HEK293 (cell line): Measurements from ENCODE around the gene CEP76.

Experiments used
- FEZF1 ChIP-seq: fragments of 450-650 bp; formaldehyde crosslinking; IDR thresholded peaks from 2 replicates; pipeline ENCODE4 v1.5.1; 2016; ENCODE audit warnings: missing biosample characterization, missing genetic modification characterization
- HOXA7 ChIP-seq: sonication (generic); formaldehyde crosslinking; IDR thresholded peaks from 2 replicates; pipeline ENCODE4 v1.8.1; 2022; ENCODE audit warnings: missing genetic modification reagents, borderline replicate concordance
- INSM2 ChIP-seq: fragments of 450-650 bp; formaldehyde crosslinking; IDR thresholded peaks from 2 replicates; pipeline ENCODE4 v1.5.1; 2016; ENCODE audit warnings: missing biosample characterization, missing genetic modification characterization
- KLF8 ChIP-seq: fragments of 450-650 bp; formaldehyde crosslinking; IDR thresholded peaks from 2 replicates; pipeline ENCODE4 v1.5.1; 2016; ENCODE audit warnings: missing biosample characterization, missing genetic modification characterization
- TRIM28 ChIP-seq: IDR thresholded peaks from 2 replicates; pipeline ENCODE4 v1.6.1; 2011; ENCODE audit warnings: low read length, control low read depth, borderline replicate concordance
- YY1 ChIP-seq: fragments of 450-650 bp; formaldehyde crosslinking; IDR thresholded peaks from 2 replicates; pipeline ENCODE4 v1.5.1; 2018; ENCODE audit warnings: missing biosample characterization, missing genetic modification characterization
- ZFHX2 ChIP-seq: fragments of 450-650 bp; formaldehyde crosslinking; conservative IDR thresholded peaks from 2 replicates; pipeline ENCODE4 v1.5.1; 2016; ENCODE audit warnings: missing biosample characterization, missing genetic modification characterization
- ZNF140 ChIP-seq: fragments of 450-650 bp; formaldehyde crosslinking; IDR thresholded peaks from 2 replicates; pipeline ENCODE4 v1.5.1; 2016; ENCODE audit warnings: missing biosample characterization, missing genetic modification characterization
- ZNF155 ChIP-seq: fragments of 450-650 bp; formaldehyde crosslinking; IDR thresholded peaks from 2 replicates; pipeline ENCODE4 v1.5.1; 2016; ENCODE audit warnings: missing biosample characterization, missing genetic modification characterization
- ZNF16 ChIP-seq: fragments of 450-650 bp; formaldehyde crosslinking; IDR thresholded peaks from 2 replicates; pipeline ENCODE4 v1.5.1; 2016; ENCODE audit warnings: low read depth, missing biosample characterization, missing genetic modification characterization
- ZNF174 ChIP-seq: fragments of 450-650 bp; formaldehyde crosslinking; IDR thresholded peaks from 2 replicates; pipeline ENCODE4 v1.5.0; 2017; ENCODE audit warnings: missing biosample characterization, mild to moderate bottlenecking, missing genetic modification characterization
- ZNF2 ChIP-seq: fragments of 450-650 bp; formaldehyde crosslinking; IDR thresholded peaks from 2 replicates; pipeline ENCODE4 v1.5.1; 2016; ENCODE audit warnings: missing biosample characterization, missing genetic modification characterization
- ZNF221 ChIP-seq: fragments of 450-650 bp; formaldehyde crosslinking; IDR thresholded peaks from 2 replicates; pipeline ENCODE4 v1.5.1; 2017; ENCODE audit warnings: missing biosample characterization, missing genetic modification characterization, borderline replicate concordance
- ZNF223 ChIP-seq: fragments of 450-650 bp; formaldehyde crosslinking; IDR thresholded peaks from 2 replicates; pipeline ENCODE4 v1.5.1; 2016; ENCODE audit warnings: missing biosample characterization, missing genetic modification characterization
- ZNF292 ChIP-seq: fragments of 450-650 bp; formaldehyde crosslinking; IDR thresholded peaks from 2 replicates; pipeline ENCODE4 v1.5.1; 2016; ENCODE audit warnings: low read depth, missing biosample characterization, missing genetic modification characterization, borderline replicate concordance
- ZNF311 ChIP-seq: fragments of 450-650 bp; formaldehyde crosslinking; IDR thresholded peaks from 2 replicates; pipeline ENCODE4 v1.5.1; 2017; ENCODE audit warnings: missing biosample characterization, missing genetic modification characterization, borderline replicate concordance
- ZNF341 ChIP-seq: fragments of 450-650 bp; formaldehyde crosslinking; IDR thresholded peaks from 2 replicates; pipeline ENCODE4; 2016; ENCODE audit warnings: low read depth, missing biosample characterization, missing genetic modification characterization
- ZNF350 ChIP-seq: fragments of 450-650 bp; formaldehyde crosslinking; IDR thresholded peaks from 2 replicates; pipeline ENCODE4 v1.5.0; 2017; ENCODE audit warnings: missing biosample characterization, mild to moderate bottlenecking, missing genetic modification characterization
- ZNF391 ChIP-seq: fragments of 450-650 bp; formaldehyde crosslinking; IDR thresholded peaks from 2 replicates; pipeline ENCODE4 v1.5.1; 2016; ENCODE audit warnings: low read depth, missing biosample characterization, missing genetic modification characterization, borderline replicate concordance
- ZNF398 ChIP-seq: fragments of 450-650 bp; formaldehyde crosslinking; IDR thresholded peaks from 2 replicates; pipeline ENCODE4 v1.5.1; 2017; ENCODE audit warnings: missing biosample characterization, missing genetic modification characterization
- ZNF473 ChIP-seq: fragments of 450-650 bp; formaldehyde crosslinking; IDR thresholded peaks from 2 replicates; pipeline ENCODE4 v1.5.1; 2017; ENCODE audit warnings: missing biosample characterization, missing genetic modification characterization
- ZNF544 ChIP-seq: fragments of 450-650 bp; formaldehyde crosslinking; IDR thresholded peaks from 2 replicates; pipeline ENCODE4 v1.5.0; 2017; ENCODE audit warnings: missing biosample characterization, missing genetic modification characterization
- ZNF580 ChIP-seq: fragments of 450-650 bp; formaldehyde crosslinking; IDR thresholded peaks from 2 replicates; pipeline ENCODE4 v1.5.1; 2016; ENCODE audit warnings: missing biosample characterization, missing genetic modification characterization
- ZNF629 ChIP-seq: fragments of 450-650 bp; formaldehyde crosslinking; IDR thresholded peaks from 2 replicates; pipeline ENCODE4 v1.5.1; 2017; ENCODE audit warnings: missing biosample characterization, missing genetic modification characterization
- ZNF677 ChIP-seq: fragments of 450-650 bp; IDR thresholded peaks from 2 replicates; pipeline ENCODE4 v1.5.0; 2018; ENCODE audit warnings: missing biosample characterization, mild to moderate bottlenecking, missing genetic modification characterization, moderate library complexity
- ZSCAN16 ChIP-seq: fragments of 450-650 bp; formaldehyde crosslinking; IDR thresholded peaks from 2 replicates; pipeline ENCODE4 v1.5.1; 2016; ENCODE audit warnings: missing biosample characterization, missing genetic modification characterization
- ZSCAN5A ChIP-seq: fragments of 450-650 bp; formaldehyde crosslinking; IDR thresholded peaks from 2 replicates; pipeline ENCODE4 v1.5.1; 2016; ENCODE audit warnings: missing biosample characterization, missing genetic modification characterization
- TF ChIP-seq, protein P1 (sequence below): fragments of 450-650 bp; formaldehyde crosslinking; IDR thresholded peaks from 2 replicates; pipeline ENCODE4 v1.5.1; 2016; ENCODE audit warnings: missing biosample characterization, missing genetic modification characterization
- TF ChIP-seq, protein P2 (sequence below): fragments of 450-650 bp; formaldehyde crosslinking; IDR thresholded peaks from 2 replicates; pipeline ENCODE4 v1.5.1; 2016; ENCODE audit warnings: missing biosample characterization, missing genetic modification characterization

Gene CEP76

GRCh38 chr18:12702221-12703095 is at the start of gene CEP76, which contains the start of gene PSMG2 (continued):
- TF ChIP-seq ZNF398 (no peak), KLF8 (tag by site-specific recombination) (peak; percentile 73; the same call in 1 of the 2 replicates), ZNF223 (no peak), ZSCAN16 (no peak), ZNF580 (tag by site-specific recombination) (peak; percentile 76; the same call in 1 of the 2 replicates), ZNF140 (tag by site-specific recombination) (no peak), ZNF311 (tag by site-specific recombination) (no peak), ZNF155 (tag by site-specific recombination) (no peak), ZSCAN5A (tag by site-specific recombination) (no peak), ZNF174 (tag by site-specific recombination) (no peak), ZNF16 (tag by site-specific recombination) (no peak), INSM2 (tag by site-specific recombination) (no peak), ZNF292 (tag by site-specific recombination) (no peak), TRIM28 (no peak), YY1 (peak; percentile 41), ZNF473 (no peak), ZNF544 (tag by site-specific recombination) (no peak), ZNF2 (tag by site-specific recombination) (peak; percentile 41; the same call in 1 of the 2 replicates), ZNF629 (tag by site-specific recombination) (peak; percentile 67), FEZF1 (tag by site-specific recombination) (peak; percentile 25), ZNF350 (no peak), ZNF221 (no peak), ZNF341 (tag by site-specific recombination) (no peak), ZFHX2 (tag by site-specific recombination) (peak; percentile 60; the same call in 1 of the 2 replicates), ZNF391 (tag by site-specific recombination) (no peak; the same call in 1 of the 2 replicates), ZNF677 (no peak), HOXA7 (CRISPR knock-in tag) (no peak)
- TF ChIP-seq, protein P1, sequence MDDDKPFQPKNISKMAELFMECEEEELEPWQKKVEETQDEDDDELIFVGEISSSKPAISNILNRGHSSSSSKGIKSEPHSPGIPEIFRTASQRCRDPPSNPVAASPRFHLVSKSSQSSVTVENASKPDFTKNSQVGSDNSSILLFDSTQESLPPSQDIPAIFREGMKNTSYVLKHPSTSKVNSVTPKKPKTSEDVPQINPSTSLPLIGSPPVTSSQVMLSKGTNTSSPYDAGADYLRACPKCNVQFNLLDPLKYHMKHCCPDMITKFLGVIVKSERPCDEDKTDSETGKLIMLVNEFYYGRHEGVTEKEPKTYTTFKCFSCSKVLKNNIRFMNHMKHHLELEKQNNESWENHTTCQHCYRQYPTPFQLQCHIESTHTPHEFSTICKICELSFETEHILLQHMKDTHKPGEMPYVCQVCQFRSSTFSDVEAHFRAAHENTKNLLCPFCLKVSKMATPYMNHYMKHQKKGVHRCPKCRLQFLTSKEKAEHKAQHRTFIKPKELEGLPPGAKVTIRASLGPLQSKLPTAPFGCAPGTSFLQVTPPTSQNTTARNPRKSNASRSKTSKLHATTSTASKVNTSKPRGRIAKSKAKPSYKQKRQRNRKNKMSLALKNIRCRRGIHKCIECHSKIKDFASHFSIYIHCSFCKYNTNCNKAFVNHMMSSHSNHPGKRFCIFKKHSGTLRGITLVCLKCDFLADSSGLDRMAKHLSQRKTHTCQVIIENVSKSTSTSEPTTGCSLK: no peak
- TF ChIP-seq, protein P2, sequence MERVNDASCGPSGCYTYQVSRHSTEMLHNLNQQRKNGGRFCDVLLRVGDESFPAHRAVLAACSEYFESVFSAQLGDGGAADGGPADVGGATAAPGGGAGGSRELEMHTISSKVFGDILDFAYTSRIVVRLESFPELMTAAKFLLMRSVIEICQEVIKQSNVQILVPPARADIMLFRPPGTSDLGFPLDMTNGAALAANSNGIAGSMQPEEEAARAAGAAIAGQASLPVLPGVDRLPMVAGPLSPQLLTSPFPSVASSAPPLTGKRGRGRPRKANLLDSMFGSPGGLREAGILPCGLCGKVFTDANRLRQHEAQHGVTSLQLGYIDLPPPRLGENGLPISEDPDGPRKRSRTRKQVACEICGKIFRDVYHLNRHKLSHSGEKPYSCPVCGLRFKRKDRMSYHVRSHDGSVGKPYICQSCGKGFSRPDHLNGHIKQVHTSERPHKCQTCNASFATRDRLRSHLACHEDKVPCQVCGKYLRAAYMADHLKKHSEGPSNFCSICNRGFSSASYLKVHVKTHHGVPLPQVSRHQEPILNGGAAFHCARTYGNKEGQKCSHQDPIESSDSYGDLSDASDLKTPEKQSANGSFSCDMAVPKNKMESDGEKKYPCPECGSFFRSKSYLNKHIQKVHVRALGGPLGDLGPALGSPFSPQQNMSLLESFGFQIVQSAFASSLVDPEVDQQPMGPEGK: peak; percentile 85
